Measurements from ENCODE around the gene IQGAP2. TPM values are rescaled to one million over a fixed set of nuclear protein-coding genes. Genes with fewer than 3 reads are reported as not detected.

IQGAP2 gene
- total RNA-seq, 4 donors from 2014 or later, result 3.5 to 18.5 (median 13.7) TPM

DNA sequence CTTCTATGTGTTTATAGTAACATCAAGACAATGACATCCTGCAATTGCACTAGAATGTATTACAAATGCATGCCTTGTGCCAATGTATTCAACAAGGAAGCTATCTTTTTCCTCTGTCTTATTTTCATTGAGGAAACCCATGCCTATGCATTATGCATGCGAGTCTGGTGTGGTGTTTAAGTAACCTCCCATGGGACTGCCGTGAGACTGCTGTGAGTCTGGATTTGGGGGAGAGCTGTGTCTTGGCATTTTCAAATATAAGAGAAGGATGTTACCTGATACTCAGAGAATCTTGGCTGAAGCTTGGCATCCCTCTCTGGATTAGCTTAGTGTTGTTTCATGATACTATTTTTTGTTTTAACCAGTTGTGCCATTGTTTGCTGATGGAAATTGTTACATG is 121.8 kb downstream of the IQGAP2 start:
- intact Hi-C loops (cut with DNase I; ENCODE audit: low total_unique reads), result no loop called here
- 72 to 74% methylated on average over 2 of the region's 2 CpGs for WGBS, 2 donors
- no peak overlapping the region for H3K4me3 ChIP-seq (ENCODE audit: low read depth, poor library complexity, severe bottlenecking)
- no peak for TF ChIP-seq POLR2A (IDR thresholded peaks at IDR 0.05)
- TF ChIP-seq, protein P1, sequence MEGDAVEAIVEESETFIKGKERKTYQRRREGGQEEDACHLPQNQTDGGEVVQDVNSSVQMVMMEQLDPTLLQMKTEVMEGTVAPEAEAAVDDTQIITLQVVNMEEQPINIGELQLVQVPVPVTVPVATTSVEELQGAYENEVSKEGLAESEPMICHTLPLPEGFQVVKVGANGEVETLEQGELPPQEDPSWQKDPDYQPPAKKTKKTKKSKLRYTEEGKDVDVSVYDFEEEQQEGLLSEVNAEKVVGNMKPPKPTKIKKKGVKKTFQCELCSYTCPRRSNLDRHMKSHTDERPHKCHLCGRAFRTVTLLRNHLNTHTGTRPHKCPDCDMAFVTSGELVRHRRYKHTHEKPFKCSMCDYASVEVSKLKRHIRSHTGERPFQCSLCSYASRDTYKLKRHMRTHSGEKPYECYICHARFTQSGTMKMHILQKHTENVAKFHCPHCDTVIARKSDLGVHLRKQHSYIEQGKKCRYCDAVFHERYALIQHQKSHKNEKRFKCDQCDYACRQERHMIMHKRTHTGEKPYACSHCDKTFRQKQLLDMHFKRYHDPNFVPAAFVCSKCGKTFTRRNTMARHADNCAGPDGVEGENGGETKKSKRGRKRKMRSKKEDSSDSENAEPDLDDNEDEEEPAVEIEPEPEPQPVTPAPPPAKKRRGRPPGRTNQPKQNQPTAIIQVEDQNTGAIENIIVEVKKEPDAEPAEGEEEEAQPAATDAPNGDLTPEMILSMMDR (IDR thresholded peaks at IDR 0.05), result no peak
- DNase-seq (ENCODE audit: low spot score in 2 of 2), result no peak

DNA sequence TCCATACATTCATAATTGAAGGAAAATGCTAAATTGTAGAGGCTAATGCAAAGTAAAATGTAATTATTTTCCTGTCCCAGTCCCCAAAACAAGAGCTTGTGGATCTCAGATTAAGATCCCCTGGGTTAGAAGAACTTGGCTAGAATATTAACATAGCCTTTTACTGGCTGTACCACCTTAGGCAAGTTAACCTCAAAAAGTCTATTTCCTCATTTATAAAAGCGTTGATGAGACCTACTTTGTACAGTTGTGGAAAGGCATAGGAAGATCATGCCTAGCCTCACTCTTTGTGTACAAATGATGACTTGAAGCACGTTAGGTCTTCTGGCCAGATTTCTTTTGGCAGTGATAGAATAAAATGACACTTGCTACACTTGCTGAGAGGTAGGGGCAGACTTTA is 122.9 kb downstream of the IQGAP2 start:
- H3K4me3 ChIP-seq (ENCODE audit: low read depth, poor library complexity, severe bottlenecking), result no peak overlapping the region
- TF ChIP-seq, protein P1 (IDR thresholded peaks at IDR 0.05), result no peak
- no peak for TF ChIP-seq POLR2A (IDR thresholded peaks at IDR 0.05)
- WGBS, 2 donors, result 75 to 86% methylated on average over 2 of the region's 2 CpGs
- DNase-seq (ENCODE audit: low spot score in 2 of 2), result no peak
- intact Hi-C loops (cut with DNase I; ENCODE audit: low total_unique reads), result no loop called here

DNA sequence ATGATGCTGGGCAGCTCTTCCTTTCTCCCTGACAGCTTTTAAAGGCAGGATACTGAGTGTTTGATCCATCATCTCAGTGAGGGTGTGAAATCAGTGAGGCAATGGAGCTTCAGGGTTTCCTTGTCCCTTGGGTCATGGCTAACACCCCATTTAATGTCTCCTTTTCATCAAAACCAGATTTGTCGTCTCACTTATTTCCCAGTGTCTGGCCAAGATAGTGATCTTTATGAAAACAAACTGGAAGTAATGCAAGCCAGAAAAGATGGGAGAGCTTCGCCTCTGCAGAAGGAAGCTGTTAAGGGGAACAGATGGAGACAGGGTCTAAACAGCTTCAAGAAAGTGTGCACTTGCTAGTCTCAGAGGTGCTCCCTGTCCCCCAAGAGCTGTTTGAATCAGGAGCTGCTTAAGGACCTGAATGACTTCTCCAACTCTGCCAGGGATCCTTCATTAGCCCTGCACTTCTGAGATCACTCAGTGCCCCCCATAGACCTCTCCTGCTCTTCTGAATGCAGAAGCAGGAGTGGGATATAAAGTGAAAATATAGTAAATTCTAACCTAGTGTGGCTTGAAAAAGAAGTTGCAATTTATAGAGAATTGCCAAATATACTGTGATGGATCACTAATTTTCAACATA is 124.0 kb downstream of the IQGAP2 start:
- no peak overlapping the region for H3K4me3 ChIP-seq (ENCODE audit: low read depth, poor library complexity, severe bottlenecking)
- no peak for DNase-seq (ENCODE audit: low spot score in 2 of 2)
- WGBS, 2 donors, result 24 to 45% methylated on average over 2 of the region's 2 CpGs
- TF ChIP-seq, protein P1 (IDR thresholded peaks at IDR 0.05), result no peak
- TF ChIP-seq POLR2A (IDR thresholded peaks at IDR 0.05), result no peak
- intact Hi-C loops (cut with DNase I; ENCODE audit: low total_unique reads), result no loop called here

DNA sequence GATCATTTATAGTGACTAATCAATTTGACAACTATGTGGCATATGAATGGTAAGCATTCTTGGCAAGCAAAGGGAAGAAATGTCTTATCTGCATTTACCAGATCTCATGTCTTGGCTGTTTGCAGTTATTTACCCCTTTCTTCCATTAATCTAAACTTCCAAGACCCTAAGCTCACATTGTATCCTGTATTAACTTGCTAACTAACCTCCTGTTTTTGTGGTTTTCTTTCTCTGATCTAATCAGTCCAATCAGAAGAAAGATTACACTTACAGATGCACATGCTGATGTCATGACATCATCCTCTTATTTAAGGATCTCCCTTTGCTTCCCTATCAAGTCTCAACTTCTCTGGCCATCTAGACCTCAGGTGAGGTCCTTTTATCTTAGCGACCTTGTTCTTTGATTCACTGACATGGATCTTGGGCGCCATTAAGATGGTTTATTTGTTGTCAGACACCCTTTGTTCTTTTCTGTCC is 124.6 kb downstream of the IQGAP2 start:
- TF ChIP-seq POLR2A (IDR thresholded peaks at IDR 0.05), result no peak
- TF ChIP-seq, protein P1 (IDR thresholded peaks at IDR 0.05), result no peak
- no peak overlapping the region for H3K4me3 ChIP-seq (ENCODE audit: low read depth, poor library complexity, severe bottlenecking)
- 60 to 62% methylated on average over 2 of the region's 2 CpGs for WGBS, 2 donors
- DNase-seq (ENCODE audit: low spot score in 2 of 2), result no peak
- intact Hi-C loops (cut with DNase I; ENCODE audit: low total_unique reads), result no loop called here

DNA sequence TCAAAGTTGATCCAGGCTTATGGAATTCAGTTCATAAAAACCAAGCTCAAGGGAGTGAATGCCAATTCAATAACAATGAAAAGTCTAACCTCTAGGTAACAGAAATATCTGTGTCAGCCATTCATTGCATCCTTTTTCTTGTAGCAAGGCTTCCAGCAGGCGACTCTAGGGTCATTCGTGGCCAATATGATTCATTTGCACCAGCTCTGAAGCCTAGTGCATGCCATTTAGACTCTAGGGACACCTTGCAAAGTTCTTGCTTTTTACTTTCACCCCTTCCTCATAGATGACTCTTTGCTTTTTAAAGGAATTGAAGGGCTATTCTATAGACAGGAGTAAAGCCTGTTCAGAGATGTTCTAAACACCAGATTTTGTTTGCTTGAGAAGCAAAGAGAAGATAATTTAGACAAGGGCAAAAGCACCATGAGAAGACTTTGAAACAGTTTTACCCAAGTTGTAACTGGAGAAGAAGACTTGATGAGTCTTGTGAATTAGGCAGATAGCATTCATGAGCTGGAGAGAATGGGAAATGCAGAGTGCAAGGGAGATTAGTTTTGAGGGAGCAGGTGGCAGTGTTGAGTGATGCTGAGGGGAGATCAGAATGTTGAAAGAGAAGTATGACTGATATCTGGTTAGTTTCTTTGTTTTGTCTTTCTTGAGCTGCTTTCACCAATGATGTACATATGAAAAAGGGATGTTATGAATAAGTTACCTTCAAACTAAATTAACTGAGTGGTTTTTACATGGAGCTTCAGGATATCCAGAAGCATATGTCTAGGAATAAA is 125.7 kb downstream of the IQGAP2 start:
- no peak for DNase-seq (ENCODE audit: low spot score in 2 of 2)
- intact Hi-C loops (cut with DNase I; ENCODE audit: low total_unique reads), result no loop called here
- TF ChIP-seq, protein P1 (IDR thresholded peaks at IDR 0.05), result no peak
- no peak for TF ChIP-seq POLR2A (IDR thresholded peaks at IDR 0.05)
- 72 to 76% methylated on average over 2 of the region's 2 CpGs for WGBS, 2 donors
- H3K4me3 ChIP-seq (ENCODE audit: low read depth, poor library complexity, severe bottlenecking), result no peak overlapping the region
